Uterus (tissue), 2 donors: ENCODE results near the gene P2RY8.

Experiments used
- CTCF ChIP-seq, 4 experiments: fragments of 200-600 bp in 2 of 4; fragments of 450-650 bp in 2 of 4; sonication (generic) in 2 of 4; IDR thresholded peaks; one replicate each; pipeline ENCODE4 v1.5.1; 2016 to 2019; ENCODE audit warnings: antibody characterized with exemption in 4 of 4, mild to moderate bottlenecking in 2 of 4, moderate library complexity in 1 of 4
- POLR2A ChIP-seq, 2 donors: fragments of 450-650 bp; IDR thresholded peaks; one replicate each; pipeline ENCODE4 v1.6.1; 2016; ENCODE audit warnings: antibody characterized with exemption in 2 of 2, mild to moderate bottlenecking in 1 of 2, moderate library complexity in 1 of 2

- TF ChIP-seq CTCF (IDR thresholded peaks at IDR 0.05), result no peak
- no peak for TF ChIP-seq POLR2A (IDR thresholded peaks at IDR 0.05)
Measured at GRCh38 chrX:1536712-1537030, 314 bp downstream of the P2RY8 start.
